MG63 (cell line): ENCODE results near the gene MS4A15. TPM values are rescaled to one million over a fixed set of nuclear protein-coding genes. Genes with fewer than 3 reads are reported as not detected.
"Not testable (repeated sequence)": the region's sequence is repeated elsewhere in the genome, so short reads cannot be mapped to it uniquely, and the experiment has no call there.

Source experiments
- DNase-seq: peaks from one replicate; pipeline ENCODE4 v3.0.0-alpha.2; 2020
- H3K27me3 ChIP-seq: fragments of 250-450 bp; sonication (Bioruptor Pico); 2 replicates; pipeline ENCODE4 v1.5.1; 2020; ENCODE audit warnings: mild to moderate bottlenecking, moderate library complexity
- H3K36me3 ChIP-seq: fragments of 250-450 bp; sonication (Bioruptor Pico); 2 replicates; pipeline ENCODE4 v1.5.1; 2020; ENCODE audit warnings: mild to moderate bottlenecking, moderate library complexity
- H3K4me3 ChIP-seq: fragments of 250-450 bp; sonication (Bioruptor Pico); 2 replicates; pipeline ENCODE4 v1.5.1; 2020; ENCODE audit warnings: mild to moderate bottlenecking, moderate library complexity
- H3K9me3 ChIP-seq: fragments of 250-450 bp; sonication (Bioruptor Pico); 2 replicates; pipeline ENCODE4 v1.5.1; 2020; ENCODE audit warnings: mild to moderate bottlenecking, moderate library complexity
- total RNA-seq: library from RNA; depleted of rRNA; stranded (reverse); fragments of >200 nt; shearing (Covaris generic); gene quantifications from 2 replicates; pipeline ENCODE4 v1.2.3, GENCODE V29; 2014; ENCODE audit warnings: low replicate concordance

Gene MS4A15
- total RNA-seq, 1 experiment from 2014 or later, result not detected

- H3K27me3 ChIP-seq, result no peaks in the 10 kb centered on the region
- no peak for DNase-seq
- peaks cover 3% of the 10 kb centered on the region; the same call in 1 of the 2 replicates for H3K9me3 ChIP-seq
- no peak overlapping the region for H3K4me3 ChIP-seq
- H3K36me3 ChIP-seq, result no peaks in the 10 kb centered on the region
Observed at GRCh38 chr11:60744114-60744513, 12.6 kb upstream of the MS4A15 start.

- no peaks in the 10 kb centered on the region for H3K27me3 ChIP-seq
- no peak overlapping the region for H3K4me3 ChIP-seq
- DNase-seq, result no peak
- H3K36me3 ChIP-seq, result no peaks in the 10 kb centered on the region
- no peaks in the 10 kb centered on the region for H3K9me3 ChIP-seq
Observed at GRCh38 chr11:60747359-60747873, 9.3 kb upstream of the MS4A15 start.

- Histone ChIP-seq H3K9me3 (no peaks in the 10 kb centered on the region), H3K27me3 (0 out of 2 replicates have a peak, but pooled peaks cover 3% of the 10 kb centered on the region), H3K36me3 (no peaks in the 10 kb centered on the region), H3K4me3 (no peak overlapping the region)
- no peak for DNase-seq
Observed at GRCh38 chr11:60748225-60748624, 8.4 kb upstream of the MS4A15 start.

- H3K36me3 ChIP-seq, result no peaks in the 10 kb centered on the region
- H3K9me3 ChIP-seq, result no peaks in the 10 kb centered on the region
- no peak overlapping the region for H3K4me3 ChIP-seq
- H3K27me3 ChIP-seq, result 0 out of 2 replicates have a peak, but pooled peaks cover 5% of the 10 kb centered on the region
- DNase-seq, result no peak
Observed at GRCh38 chr11:60748821-60749220, 7.8 kb upstream of the MS4A15 start.

- no peak for DNase-seq
- no peak overlapping the region for H3K4me3 ChIP-seq
- H3K27me3 ChIP-seq, result 0 out of 2 replicates have a peak, but pooled peaks cover 5% of the 10 kb centered on the region
- no peaks in the 10 kb centered on the region for H3K36me3 ChIP-seq
- H3K9me3 ChIP-seq, result no peaks in the 10 kb centered on the region
Observed at GRCh38 chr11:60750911-60751310, 5.8 kb upstream of the MS4A15 start.

- Histone ChIP-seq H3K4me3 (no peak overlapping the region), H3K36me3 (no peaks in the 10 kb centered on the region), H3K9me3 (no peaks in the 10 kb centered on the region), H3K27me3 (peaks cover 9% of the 10 kb centered on the region)
- DNase-seq, result no peak
Observed at GRCh38 chr11:60753309-60753708, 3.4 kb upstream of the MS4A15 start.

- Histone ChIP-seq H3K4me3 (no peak overlapping the region), H3K9me3 (no peaks in the 10 kb centered on the region), H3K27me3 (peaks cover 9% of the 10 kb centered on the region), H3K36me3 (no peaks in the 10 kb centered on the region)
- DNase-seq, result no peak
Observed at GRCh38 chr11:60754887-60755286, 1.8 kb upstream of the MS4A15 start.

- no peak for DNase-seq
- no peak overlapping the region for H3K4me3 ChIP-seq
- H3K36me3 ChIP-seq, result no peaks in the 10 kb centered on the region
- H3K9me3 ChIP-seq, result no peaks in the 10 kb centered on the region
- peaks cover 9% of the 10 kb centered on the region for H3K27me3 ChIP-seq
Observed at GRCh38 chr11:60757231-60757800, 649 bp downstream of the MS4A15 start.

GRCh38 chr11:60758671-60759070, 2.0 kb downstream of the MS4A15 start:
- not testable (repeated sequence) for H3K9me3 ChIP-seq, H3K27me3 ChIP-seq, H3K36me3 ChIP-seq, H3K4me3 ChIP-seq, DNase-seq

GRCh38 chr11:60759438-60760225, 3.0 kb downstream of the MS4A15 start:
- not testable (repeated sequence) for DNase-seq, H3K27me3 ChIP-seq, H3K4me3 ChIP-seq, H3K9me3 ChIP-seq, H3K36me3 ChIP-seq

GRCh38 chr11:60761436-60762190, 4.9 kb downstream of the MS4A15 start:
- H3K27me3 ChIP-seq, result peaks cover 4% of the 10 kb centered on the region
- no peak for DNase-seq

GRCh38 chr11:60762851-60763691, 6.4 kb downstream of the MS4A15 start:
- H3K27me3 ChIP-seq, result no peaks in the 10 kb centered on the region

More at GRCh38 chr11:60761436-60762190, 4.9 kb downstream of the MS4A15 start:
- Histone ChIP-seq H3K9me3 (no peaks in the 10 kb centered on the region), H3K4me3 (no peak overlapping the region), H3K36me3 (no peaks in the 10 kb centered on the region)

GRCh38 chr11:60763692-60764369, 7.2 kb downstream of the MS4A15 start:
- H3K4me3 ChIP-seq, result no peak overlapping the region
- no peaks in the 10 kb centered on the region for H3K36me3 ChIP-seq
- H3K9me3 ChIP-seq, result no peaks in the 10 kb centered on the region
- DNase-seq, result no peak
- no peaks in the 10 kb centered on the region for H3K27me3 ChIP-seq

More at GRCh38 chr11:60762851-60763691, 6.4 kb downstream of the MS4A15 start:
- DNase-seq, result no peak
- H3K4me3 ChIP-seq, result no peak overlapping the region
- H3K9me3 ChIP-seq, result no peaks in the 10 kb centered on the region
- no peaks in the 10 kb centered on the region for H3K36me3 ChIP-seq

GRCh38 chr11:60764879-60765278, 8.2 kb downstream of the MS4A15 start:
- Histone ChIP-seq H3K27me3 (no peaks in the 10 kb centered on the region), H3K4me3 (no peak overlapping the region), H3K36me3 (no peaks in the 10 kb centered on the region), H3K9me3 (no peaks in the 10 kb centered on the region)
- DNase-seq, result no peak

GRCh38 chr11:60765355-60765754, 8.7 kb downstream of the MS4A15 start:
- no peaks in the 10 kb centered on the region for H3K27me3 ChIP-seq
- no peaks in the 10 kb centered on the region for H3K9me3 ChIP-seq
- H3K4me3 ChIP-seq, result no peak overlapping the region
- no peaks in the 10 kb centered on the region for H3K36me3 ChIP-seq
- DNase-seq, result no peak

- H3K27me3 ChIP-seq, result no peaks in the 10 kb centered on the region
- no peak overlapping the region for H3K4me3 ChIP-seq
- no peaks in the 10 kb centered on the region for H3K9me3 ChIP-seq
- no peaks in the 10 kb centered on the region for H3K36me3 ChIP-seq
- no peak for DNase-seq
Observed at GRCh38 chr11:60766547-60766946, 9.9 kb downstream of the MS4A15 start.
